Measurements from ENCODE around the gene CMSS1.
"Not testable (repeated sequence)": the region's sequence is repeated elsewhere in the genome, so short reads cannot be mapped to it uniquely, and the experiment has no call there.

The CMSS1 gene

GRCh38 chr3:100033903-100034471 is 216.3 kb downstream of the CMSS1 start:
- H3K9me3 Mint-ChIP-seq: no peaks in the 10 kb centered on the region
- peaks cover 12% of the 10 kb centered on the region for H3K4me1 Mint-ChIP-seq (ENCODE audit: low read depth)
- no peak overlapping the region for H3K4me3 Mint-ChIP-seq
- peaks cover 11% of the 10 kb centered on the region for H3K36me3 Mint-ChIP-seq (ENCODE audit: low read depth)
- no peaks in the 10 kb centered on the region for H3K27me3 Mint-ChIP-seq
- no peak overlapping the region for H3K27ac Mint-ChIP-seq

DNA sequence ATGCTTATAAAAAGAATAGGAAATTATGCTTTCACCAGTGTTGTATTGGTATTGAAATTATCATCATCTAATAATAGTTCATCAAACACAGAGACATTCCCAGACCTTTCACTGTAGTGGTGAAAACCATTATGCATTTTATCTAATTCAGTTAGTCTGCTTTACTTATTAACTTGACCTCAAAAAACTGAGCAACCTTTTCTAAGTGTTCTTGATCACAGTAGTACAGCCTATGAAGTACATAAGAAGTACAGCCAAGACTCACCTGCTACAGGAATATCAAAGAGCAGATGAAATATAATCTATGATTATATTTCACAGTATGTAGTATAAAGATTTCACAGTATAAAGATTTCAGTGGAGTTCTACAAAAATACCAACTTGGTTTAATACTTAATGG is 221.4 kb downstream of the CMSS1 start:
- H3K27me3 Mint-ChIP-seq: no peaks in the 10 kb centered on the region
- peaks cover 2% of the 10 kb centered on the region for H3K4me1 Mint-ChIP-seq (ENCODE audit: low read depth)
- no peak overlapping the region for H3K27ac Mint-ChIP-seq
- no peak overlapping the region for H3K4me3 Mint-ChIP-seq
- H3K36me3 Mint-ChIP-seq (ENCODE audit: low read depth): no peaks in the 10 kb centered on the region
- H3K9me3 Mint-ChIP-seq: no peaks in the 10 kb centered on the region

GRCh38 chr3:100040451-100041225 is 223.0 kb downstream of the CMSS1 start:
- H3K9me3 Mint-ChIP-seq: no peaks in the 10 kb centered on the region
- no peak overlapping the region for H3K4me3 Mint-ChIP-seq
- H3K27ac Mint-ChIP-seq: no peak overlapping the region
- no peaks in the 10 kb centered on the region for H3K36me3 Mint-ChIP-seq (ENCODE audit: low read depth)
- H3K27me3 Mint-ChIP-seq: no peaks in the 10 kb centered on the region
- H3K4me1 Mint-ChIP-seq (ENCODE audit: low read depth): peaks cover 9% of the 10 kb centered on the region

DNA sequence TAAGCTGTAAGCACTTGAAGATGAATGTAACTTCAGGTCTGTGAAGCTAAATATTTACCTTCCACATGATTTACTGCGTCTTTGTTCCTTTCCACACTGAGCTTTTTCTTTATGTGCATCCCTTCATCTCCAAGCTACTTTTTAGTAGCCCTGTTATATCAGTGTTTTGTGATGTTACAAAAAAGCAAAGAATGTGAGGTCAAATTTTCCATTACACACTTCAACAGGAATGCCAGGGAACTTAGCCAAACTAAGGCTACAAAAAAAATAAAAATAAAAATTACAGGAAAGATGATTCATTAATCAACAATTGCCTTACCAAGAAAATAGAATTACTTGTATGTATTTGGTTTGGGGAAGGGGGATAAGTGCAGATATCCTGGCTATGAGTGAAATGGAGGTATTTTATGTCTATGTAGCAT is 223.7 kb downstream of the CMSS1 start:
- H3K27me3 Mint-ChIP-seq: no peaks in the 10 kb centered on the region
- no peaks in the 10 kb centered on the region for H3K36me3 Mint-ChIP-seq (ENCODE audit: low read depth)
- no peak overlapping the region for H3K27ac Mint-ChIP-seq
- H3K4me1 Mint-ChIP-seq (ENCODE audit: low read depth): peaks cover 16% of the 10 kb centered on the region
- no peaks in the 10 kb centered on the region for H3K9me3 Mint-ChIP-seq
- H3K4me3 Mint-ChIP-seq: no peak overlapping the region

- Mint-ChIP-seq H3K4me3 (no peak overlapping the region), H3K36me3 (ENCODE audit: low read depth) (no peaks in the 10 kb centered on the region), H3K27ac (no peak overlapping the region), H3K9me3 (no peaks in the 10 kb centered on the region), H3K27me3 (no peaks in the 10 kb centered on the region), H3K4me1 (ENCODE audit: low read depth) (peaks cover 24% of the 10 kb centered on the region)
Observed at GRCh38 chr3:100042166-100042981, 224.7 kb downstream of the CMSS1 start.

DNA sequence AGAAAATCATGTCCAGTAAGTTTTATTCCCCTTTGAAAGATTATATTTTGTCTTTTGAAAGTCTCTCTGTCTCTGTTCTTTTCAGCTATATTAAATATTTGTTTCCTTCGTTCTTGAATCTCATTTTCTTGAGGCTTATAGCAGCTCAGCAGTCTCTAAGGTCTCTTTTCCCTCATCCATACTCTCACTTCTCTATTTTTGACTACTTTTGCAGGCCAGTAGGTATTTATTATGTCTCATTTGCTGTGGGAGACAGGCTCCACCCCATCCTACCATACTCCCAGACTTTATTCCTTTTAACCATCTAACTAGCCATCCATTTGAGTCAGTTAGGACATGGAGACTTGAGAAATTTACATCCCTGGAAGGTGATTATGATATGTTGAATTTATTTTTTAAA is 225.6 kb downstream of the CMSS1 start:
- Mint-ChIP-seq H3K9me3 (no peaks in the 10 kb centered on the region), H3K27me3 (no peaks in the 10 kb centered on the region), H3K4me3 (no peak overlapping the region), H3K36me3 (ENCODE audit: low read depth) (no peaks in the 10 kb centered on the region), H3K4me1 (ENCODE audit: low read depth) (peaks cover 33% of the 10 kb centered on the region), H3K27ac (no peak overlapping the region)

- Mint-ChIP-seq H3K27me3 (no peaks in the 10 kb centered on the region), H3K36me3 (ENCODE audit: low read depth) (no peaks in the 10 kb centered on the region), H3K9me3 (no peaks in the 10 kb centered on the region), H3K4me3 (no peak overlapping the region), H3K4me1 (ENCODE audit: low read depth) (peaks cover 35% of the 10 kb centered on the region), H3K27ac (no peak overlapping the region)
Observed at GRCh38 chr3:100044369-100044768, 226.7 kb downstream of the CMSS1 start.

DNA sequence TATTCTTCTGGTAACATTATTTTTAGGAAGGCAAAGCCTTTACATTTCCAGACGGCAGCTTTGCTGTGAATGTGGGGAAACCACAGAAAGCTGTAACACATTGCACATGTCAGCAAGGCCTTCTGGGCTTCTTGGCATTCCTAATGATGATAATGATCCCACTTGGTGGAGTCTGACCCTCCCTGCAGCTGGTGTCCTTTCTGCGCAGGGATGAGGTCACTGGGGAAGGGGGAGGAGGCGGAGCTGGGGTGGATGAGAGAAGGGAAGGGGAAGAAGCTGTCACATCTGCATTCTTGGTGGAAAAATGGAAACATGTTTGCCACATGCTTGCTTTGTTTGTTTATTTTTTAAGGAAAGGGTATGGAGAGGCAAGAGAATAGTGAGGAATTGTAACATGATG is 228.0 kb downstream of the CMSS1 start:
- Mint-ChIP-seq H3K27me3 (no peaks in the 10 kb centered on the region), H3K9me3 (no peaks in the 10 kb centered on the region), H3K27ac (no peak overlapping the region), H3K4me1 (ENCODE audit: low read depth) (peaks cover 35% of the 10 kb centered on the region), H3K36me3 (ENCODE audit: low read depth) (no peaks in the 10 kb centered on the region), H3K4me3 (no peak overlapping the region)

GRCh38 chr3:100046986-100047385 is 229.3 kb downstream of the CMSS1 start:
- no peaks in the 10 kb centered on the region for H3K9me3 Mint-ChIP-seq
- no peaks in the 10 kb centered on the region for H3K36me3 Mint-ChIP-seq (ENCODE audit: low read depth)
- no peak overlapping the region for H3K4me3 Mint-ChIP-seq
- no peaks in the 10 kb centered on the region for H3K27me3 Mint-ChIP-seq
- H3K27ac Mint-ChIP-seq: no peak overlapping the region
- H3K4me1 Mint-ChIP-seq (ENCODE audit: low read depth): peaks cover 35% of the 10 kb centered on the region

- H3K27ac Mint-ChIP-seq: peak overlapping the region; percentile 68
- peak overlapping the region; percentile 47 for H3K4me3 Mint-ChIP-seq
- H3K9me3 Mint-ChIP-seq: no peaks in the 10 kb centered on the region
- peaks cover 34% of the 10 kb centered on the region for H3K4me1 Mint-ChIP-seq (ENCODE audit: low read depth)
- H3K27me3 Mint-ChIP-seq: no peaks in the 10 kb centered on the region
- no peaks in the 10 kb centered on the region for H3K36me3 Mint-ChIP-seq (ENCODE audit: low read depth)
Observed at GRCh38 chr3:100047455-100048141, 229.9 kb downstream of the CMSS1 start.

GRCh38 chr3:100048248-100048647 is 230.6 kb downstream of the CMSS1 start:
- no peaks in the 10 kb centered on the region for H3K9me3 Mint-ChIP-seq
- no peak overlapping the region for H3K4me3 Mint-ChIP-seq
- no peaks in the 10 kb centered on the region for H3K36me3 Mint-ChIP-seq (ENCODE audit: low read depth)
- H3K27me3 Mint-ChIP-seq: no peaks in the 10 kb centered on the region
- no peak overlapping the region for H3K27ac Mint-ChIP-seq
- peaks cover 33% of the 10 kb centered on the region for H3K4me1 Mint-ChIP-seq (ENCODE audit: low read depth)

GRCh38 chr3:100051513-100051912 is 233.9 kb downstream of the CMSS1 start:
- Mint-ChIP-seq H3K4me1 (ENCODE audit: low read depth) (peaks cover 18% of the 10 kb centered on the region), H3K36me3 (ENCODE audit: low read depth) (peaks cover 10% of the 10 kb centered on the region)
- H3K9me3 Mint-ChIP-seq, H3K27ac Mint-ChIP-seq, H3K27me3 Mint-ChIP-seq, H3K4me3 Mint-ChIP-seq: not testable (repeated sequence)

DNA sequence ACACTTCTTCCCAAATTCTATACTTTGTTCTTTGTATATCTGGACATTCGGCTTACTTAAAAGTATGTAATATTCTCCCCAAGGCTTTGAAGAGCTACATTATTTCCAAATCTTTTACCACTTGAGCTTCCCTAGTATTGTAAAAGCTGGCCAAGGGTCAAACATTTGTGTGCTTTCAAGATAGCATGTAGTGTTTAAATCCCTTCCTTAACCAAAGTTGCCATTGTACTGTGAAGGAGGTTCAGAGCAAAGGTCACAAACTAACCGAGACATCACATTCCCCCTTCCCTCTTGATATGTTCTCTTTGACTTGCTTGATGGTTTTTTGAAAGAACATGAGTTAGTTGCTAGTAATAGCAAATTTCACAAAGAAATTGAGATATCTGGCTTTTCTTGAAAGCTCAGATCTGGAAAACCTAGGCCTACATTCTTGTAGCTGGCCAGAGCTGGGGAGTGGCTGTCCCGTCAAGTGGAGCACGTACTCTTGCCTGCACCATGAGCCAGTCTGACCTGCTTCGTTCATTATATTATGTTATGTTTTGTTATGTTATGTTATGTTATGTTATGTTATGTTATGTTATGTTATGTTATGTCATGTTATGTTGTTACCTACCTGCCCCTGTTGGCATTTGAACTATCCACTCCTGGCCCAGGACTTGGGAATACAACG is 236.4 kb downstream of the CMSS1 start:
- Mint-ChIP-seq H3K27me3 (no peaks in the 10 kb centered on the region), H3K36me3 (ENCODE audit: low read depth) (peaks cover 10% of the 10 kb centered on the region), H3K4me1 (ENCODE audit: low read depth) (no peaks in the 10 kb centered on the region), H3K27ac (no peak overlapping the region), H3K9me3 (no peaks in the 10 kb centered on the region), H3K4me3 (no peak overlapping the region)

DNA sequence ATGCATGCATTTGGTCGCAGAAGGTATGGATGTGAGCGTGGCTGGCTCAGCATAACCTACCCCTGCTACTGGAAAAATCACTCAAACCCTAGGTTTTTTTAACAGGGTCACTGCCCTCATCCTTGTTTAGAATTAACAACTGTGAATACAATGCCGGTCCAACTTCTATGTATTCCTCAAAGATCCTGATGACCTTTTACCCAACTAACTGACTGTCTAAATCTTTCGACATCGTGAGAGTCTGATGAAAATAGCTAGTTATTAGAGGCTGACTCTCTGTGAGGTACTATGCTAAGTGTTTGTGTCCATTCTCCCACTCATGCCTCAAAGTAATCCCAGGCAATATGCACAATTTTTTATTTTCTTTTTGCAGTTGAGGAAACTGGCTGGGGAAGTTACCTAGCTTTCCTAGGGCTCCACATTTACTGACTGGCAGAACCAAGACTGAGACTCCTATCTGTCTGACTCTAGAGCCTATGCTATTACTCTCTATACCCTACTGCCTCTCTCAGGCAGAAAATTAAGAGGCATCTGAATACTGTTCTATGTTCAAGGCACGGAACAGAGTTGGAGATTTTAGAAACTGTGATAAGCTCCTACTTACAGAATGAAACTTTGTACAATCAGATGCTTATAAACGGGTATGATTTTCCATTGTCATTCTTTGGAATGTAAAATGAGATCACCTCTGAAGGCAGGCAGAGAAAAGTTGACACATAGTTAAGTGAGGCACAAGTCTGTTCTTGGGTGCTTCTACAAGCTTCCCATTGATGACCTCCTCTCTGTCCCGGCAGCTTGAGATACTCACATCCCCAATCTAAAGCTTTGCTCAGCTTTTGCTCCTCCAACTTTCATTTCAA is 240.3 kb downstream of the CMSS1 start:
- no peaks in the 10 kb centered on the region for H3K9me3 Mint-ChIP-seq
- H3K36me3 Mint-ChIP-seq (ENCODE audit: low read depth): peaks cover 15% of the 10 kb centered on the region
- H3K27ac Mint-ChIP-seq: no peak overlapping the region
- no peaks in the 10 kb centered on the region for H3K27me3 Mint-ChIP-seq
- no peak overlapping the region for H3K4me3 Mint-ChIP-seq
- H3K4me1 Mint-ChIP-seq (ENCODE audit: low read depth): peaks cover 8% of the 10 kb centered on the region
